GM21786 (cell line): ENCODE data around the gene TOR3A.
"Not testable (repeated sequence)": the region's sequence is repeated elsewhere in the genome, so short reads cannot be mapped to it uniquely, and the experiment has no call there.

Experiments
- ATAC-seq: cut with Tn5 transposase; IDR thresholded peaks from one replicate; pipeline ENCODE4 v1.9.1; 2021; ENCODE audit not compliant: unreplicated experiment

Gene TOR3A

GRCh38 chr1:179081687-179082332 lies at the start of gene TOR3A:
Gene TOR3A (plus strand): TSS chr1:179082070. CDS start chr1:179082129, 59 bp downstream.
- peak; percentile 87 for ATAC-seq

- peak; percentile 78 for ATAC-seq
Measured at GRCh38 chr1:179034720-179035119, 47.1 kb upstream of the TOR3A start.

GRCh38 chr1:179036844-179037465 lies 44.9 kb upstream of the TOR3A start:
- peak; percentile 58 for ATAC-seq

- ATAC-seq, result no peak
Measured at GRCh38 chr1:179038528-179039281, 43.2 kb upstream of the TOR3A start.

- not testable (repeated sequence) for ATAC-seq
Measured at GRCh38 chr1:179039502-179040174, 42.2 kb upstream of the TOR3A start.

- ATAC-seq, result not testable (repeated sequence)
Measured at GRCh38 chr1:179040175-179040551, 41.7 kb upstream of the TOR3A start.

GRCh38 chr1:179042087-179042486 lies 39.8 kb upstream of the TOR3A start:
- no peak for ATAC-seq

GRCh38 chr1:179042700-179043099 lies 39.2 kb upstream of the TOR3A start:
- ATAC-seq, result no peak

GRCh38 chr1:179043266-179043665 lies 38.6 kb upstream of the TOR3A start:
- ATAC-seq, result no peak

- ATAC-seq, result no peak
Measured at GRCh38 chr1:179043907-179044306, 38.0 kb upstream of the TOR3A start.

GRCh38 chr1:179046808-179047635 lies 34.8 kb upstream of the TOR3A start:
- ATAC-seq, result no peak

- no peak for ATAC-seq
Measured at GRCh38 chr1:179047636-179047997, 34.3 kb upstream of the TOR3A start.

GRCh38 chr1:179048339-179049124 lies 33.3 kb upstream of the TOR3A start:
- no peak for ATAC-seq

- ATAC-seq, result no peak
Measured at GRCh38 chr1:179052776-179053175, 29.1 kb upstream of the TOR3A start.

- ATAC-seq, result no peak
Measured at GRCh38 chr1:179053486-179053885, 28.4 kb upstream of the TOR3A start.

- no peak for ATAC-seq
Measured at GRCh38 chr1:179055937-179056336, 25.9 kb upstream of the TOR3A start.

- ATAC-seq, result no peak
Measured at GRCh38 chr1:179058487-179059483, 23.1 kb upstream of the TOR3A start.

- no peak for ATAC-seq
Measured at GRCh38 chr1:179061360-179062282, 20.2 kb upstream of the TOR3A start.
